Measurements from ENCODE around the gene NMNAT2. TPM values are rescaled to one million over a fixed set of nuclear protein-coding genes. Genes with fewer than 3 reads are reported as not detected.

The NMNAT2 gene
- total RNA-seq, 1 experiment from 2014 or later = 8.8 TPM

DNA sequence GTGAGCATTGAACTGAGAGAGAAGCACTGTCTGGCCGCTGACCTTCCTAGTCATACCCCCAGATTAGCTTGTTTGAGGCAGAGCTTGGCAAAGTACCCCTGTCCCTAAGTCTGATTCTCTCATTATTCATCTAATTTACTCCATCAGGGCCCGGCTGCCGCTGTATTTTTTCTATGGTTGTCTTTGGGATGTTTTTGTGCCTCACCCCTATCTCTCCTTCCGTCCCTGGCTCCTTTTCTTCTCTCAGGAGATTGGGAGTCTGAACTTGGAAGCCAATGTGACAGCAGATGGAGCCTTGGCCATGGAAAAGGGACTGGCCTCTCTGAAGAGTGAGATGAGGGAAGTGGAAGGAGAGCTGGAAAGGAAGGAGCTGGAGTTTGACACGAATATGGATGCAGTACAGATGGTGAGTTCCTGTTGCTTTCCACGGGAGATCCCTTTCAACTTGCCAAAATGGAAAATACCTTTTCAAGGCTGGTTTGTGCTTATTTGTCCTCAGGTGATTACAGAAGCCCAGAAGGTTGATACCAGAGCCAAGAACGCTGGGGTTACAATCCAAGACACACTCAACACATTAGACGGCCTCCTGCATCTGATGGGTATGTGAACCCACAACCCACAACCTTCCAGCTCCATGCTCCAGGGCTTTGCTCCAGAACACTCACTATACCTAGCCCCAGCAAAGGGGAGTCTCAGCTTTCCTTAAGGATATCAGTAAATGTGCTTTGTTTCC lies 178.2 kb downstream of the NMNAT2 start:
- no peak overlapping the region for H3K27ac Mint-ChIP-seq

DNA sequence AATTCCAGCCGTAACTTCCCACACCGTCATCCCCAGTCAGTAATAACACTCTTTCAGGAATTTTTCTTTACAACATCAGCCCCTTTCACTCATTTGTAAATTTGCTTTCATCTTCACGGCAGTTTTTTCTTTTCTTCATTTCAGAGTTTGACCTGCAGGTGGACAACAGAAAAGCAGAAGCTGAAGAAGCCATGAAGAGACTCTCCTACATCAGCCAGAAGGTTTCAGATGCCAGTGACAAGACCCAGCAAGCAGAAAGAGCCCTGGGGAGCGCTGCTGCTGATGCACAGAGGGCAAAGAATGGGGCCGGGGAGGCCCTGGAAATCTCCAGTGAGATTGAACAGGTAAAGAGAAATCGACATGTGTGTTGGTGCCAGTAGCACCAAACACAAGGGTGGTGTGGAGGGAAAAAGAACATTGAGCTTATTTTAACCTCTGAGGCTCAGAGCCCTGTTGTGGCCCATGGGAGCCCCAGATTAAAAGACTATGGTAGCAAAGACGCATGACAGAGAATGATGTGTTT lies 178.9 kb downstream of the NMNAT2 start:
- H3K4me3 Mint-ChIP-seq = no peak overlapping the region
- no peaks in the 10 kb centered on the region for H3K27me3 Mint-ChIP-seq (ENCODE audit: low read depth)
- no peak for DNase-seq (ENCODE audit: low spot score)
- CTCF ChIA-PET = interaction anchor here (1.2 to 1.3 kb wide), 2 partner anchors 11 to 39 kb away, joined by 3 to 5 read pairs; no protein-coding TSS in a partner anchor
- H3K4me1 Mint-ChIP-seq = peaks cover 21% of the 10 kb centered on the region
- ATAC-seq = no peak
- H3K9me3 Mint-ChIP-seq = no peaks in the 10 kb centered on the region
- POLR2A ChIA-PET = no interaction called here
- H3K27ac Mint-ChIP-seq = peak overlapping the region; percentile 3; the same call in 1 of the 2 replicates
- no peaks in the 10 kb centered on the region for H3K36me3 Mint-ChIP-seq
- TF ChIP-seq, protein P1, sequence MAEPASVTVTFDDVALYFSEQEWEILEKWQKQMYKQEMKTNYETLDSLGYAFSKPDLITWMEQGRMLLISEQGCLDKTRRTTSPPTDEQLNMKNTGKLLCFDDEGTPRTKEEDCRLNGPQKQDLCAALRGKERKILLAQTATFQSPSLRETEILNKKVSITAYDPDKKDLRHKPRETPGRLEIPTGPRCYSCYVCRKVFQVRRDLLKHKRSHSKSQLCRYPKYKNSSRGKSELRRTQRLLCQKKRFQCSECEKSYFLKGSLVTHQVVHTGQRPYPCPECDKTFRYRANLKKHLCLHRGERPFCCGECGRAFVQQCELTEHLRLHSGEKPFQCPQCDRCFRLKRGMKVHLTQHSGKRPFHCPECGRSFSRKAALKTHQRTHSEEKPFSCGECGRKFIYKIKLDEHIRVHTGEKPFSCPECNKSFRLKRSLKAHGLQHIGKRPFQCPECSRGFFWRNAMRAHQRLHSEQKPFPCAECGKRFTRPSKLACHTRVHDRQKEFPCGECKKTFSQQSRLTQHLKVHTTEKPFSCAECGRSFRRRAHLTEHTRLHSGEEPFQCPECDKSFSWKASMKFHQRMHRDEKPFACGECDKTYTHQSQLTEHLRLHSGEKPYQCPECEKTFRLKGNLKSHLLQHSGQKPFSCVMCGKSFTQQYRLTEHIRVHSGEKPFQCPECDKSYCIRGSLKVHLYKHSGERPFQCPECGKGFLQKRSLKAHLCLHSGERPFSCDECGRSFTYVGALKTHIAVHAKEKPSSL (CRISPR knock-in tag; conservative IDR thresholded peaks at IDR 0.05) = no peak
- TF ChIP-seq IRF1 (CRISPR knock-in tag; IDR thresholded peaks at IDR 0.05) (no peak), GTF2I (CRISPR knock-in tag; conservative IDR thresholded peaks at IDR 0.05) (no peak), ESRRA (CRISPR knock-in tag; IDR thresholded peaks at IDR 0.05; ENCODE audit: borderline replicate concordance) (no peak), ZNF121 (CRISPR knock-in tag; IDR thresholded peaks at IDR 0.05) (no peak), KAT7 (CRISPR knock-in tag; IDR thresholded peaks at IDR 0.05; ENCODE audit: borderline replicate concordance) (no peak), CREB1 (CRISPR knock-in tag; IDR thresholded peaks at IDR 0.05) (no peak), ZNF423 (CRISPR knock-in tag; IDR thresholded peaks at IDR 0.05) (no peak), JUN (CRISPR knock-in tag; IDR thresholded peaks at IDR 0.05) (no peak), CTCF (IDR thresholded peaks at IDR 0.05) (no peak), GABPB1 (CRISPR knock-in tag; IDR thresholded peaks at IDR 0.05) (no peak), E2F5 (CRISPR knock-in tag; IDR thresholded peaks at IDR 0.05) (no peak), RELA (CRISPR knock-in tag; IDR thresholded peaks at IDR 0.05; ENCODE audit: borderline replicate concordance) (no peak)
- TF ChIP-seq, protein P2, sequence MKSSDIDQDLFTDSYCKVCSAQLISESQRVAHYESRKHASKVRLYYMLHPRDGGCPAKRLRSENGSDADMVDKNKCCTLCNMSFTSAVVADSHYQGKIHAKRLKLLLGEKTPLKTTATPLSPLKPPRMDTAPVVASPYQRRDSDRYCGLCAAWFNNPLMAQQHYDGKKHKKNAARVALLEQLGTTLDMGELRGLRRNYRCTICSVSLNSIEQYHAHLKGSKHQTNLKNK (CRISPR knock-in tag; IDR thresholded peaks at IDR 0.05) = no peak
- TF ChIP-seq, protein P3, sequence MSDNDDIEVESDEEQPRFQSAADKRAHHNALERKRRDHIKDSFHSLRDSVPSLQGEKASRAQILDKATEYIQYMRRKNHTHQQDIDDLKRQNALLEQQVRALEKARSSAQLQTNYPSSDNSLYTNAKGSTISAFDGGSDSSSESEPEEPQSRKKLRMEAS (CRISPR knock-in tag; IDR thresholded peaks at IDR 0.05) = no peak
- TF ChIP-seq, protein P4, sequence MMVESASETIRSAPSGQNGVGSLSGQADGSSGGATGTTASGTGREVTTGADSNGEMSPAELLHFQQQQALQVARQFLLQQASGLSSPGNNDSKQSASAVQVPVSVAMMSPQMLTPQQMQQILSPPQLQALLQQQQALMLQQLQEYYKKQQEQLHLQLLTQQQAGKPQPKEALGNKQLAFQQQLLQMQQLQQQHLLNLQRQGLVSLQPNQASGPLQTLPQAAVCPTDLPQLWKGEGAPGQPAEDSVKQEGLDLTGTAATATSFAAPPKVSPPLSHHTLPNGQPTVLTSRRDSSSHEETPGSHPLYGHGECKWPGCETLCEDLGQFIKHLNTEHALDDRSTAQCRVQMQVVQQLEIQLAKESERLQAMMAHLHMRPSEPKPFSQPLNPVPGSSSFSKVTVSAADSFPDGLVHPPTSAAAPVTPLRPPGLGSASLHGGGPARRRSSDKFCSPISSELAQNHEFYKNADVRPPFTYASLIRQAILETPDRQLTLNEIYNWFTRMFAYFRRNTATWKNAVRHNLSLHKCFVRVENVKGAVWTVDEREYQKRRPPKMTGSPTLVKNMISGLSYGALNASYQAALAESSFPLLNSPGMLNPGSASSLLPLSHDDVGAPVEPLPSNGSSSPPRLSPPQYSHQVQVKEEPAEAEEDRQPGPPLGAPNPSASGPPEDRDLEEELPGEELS (CRISPR knock-in tag; IDR thresholded peaks at IDR 0.05) = no peak

More for the DNA sequence above, 178.2 kb downstream of the NMNAT2 start:
- H3K4me3 Mint-ChIP-seq = no peak overlapping the region
- ChIA-PET CTCF (interaction anchor here (1.2 to 1.3 kb wide), 2 partner anchors 12 to 38 kb away, joined by 3 to 5 read pairs; no protein-coding TSS in a partner anchor), POLR2A (no interaction called here)
- TF ChIP-seq HMGA2 (CRISPR knock-in tag; IDR thresholded peaks at IDR 0.05) = no peak
- TF ChIP-seq, protein P5, sequence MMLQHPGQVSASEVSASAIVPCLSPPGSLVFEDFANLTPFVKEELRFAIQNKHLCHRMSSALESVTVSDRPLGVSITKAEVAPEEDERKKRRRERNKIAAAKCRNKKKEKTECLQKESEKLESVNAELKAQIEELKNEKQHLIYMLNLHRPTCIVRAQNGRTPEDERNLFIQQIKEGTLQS (CRISPR knock-in tag; conservative IDR thresholded peaks at IDR 0.05) = no peak
- TF ChIP-seq, protein P6, sequence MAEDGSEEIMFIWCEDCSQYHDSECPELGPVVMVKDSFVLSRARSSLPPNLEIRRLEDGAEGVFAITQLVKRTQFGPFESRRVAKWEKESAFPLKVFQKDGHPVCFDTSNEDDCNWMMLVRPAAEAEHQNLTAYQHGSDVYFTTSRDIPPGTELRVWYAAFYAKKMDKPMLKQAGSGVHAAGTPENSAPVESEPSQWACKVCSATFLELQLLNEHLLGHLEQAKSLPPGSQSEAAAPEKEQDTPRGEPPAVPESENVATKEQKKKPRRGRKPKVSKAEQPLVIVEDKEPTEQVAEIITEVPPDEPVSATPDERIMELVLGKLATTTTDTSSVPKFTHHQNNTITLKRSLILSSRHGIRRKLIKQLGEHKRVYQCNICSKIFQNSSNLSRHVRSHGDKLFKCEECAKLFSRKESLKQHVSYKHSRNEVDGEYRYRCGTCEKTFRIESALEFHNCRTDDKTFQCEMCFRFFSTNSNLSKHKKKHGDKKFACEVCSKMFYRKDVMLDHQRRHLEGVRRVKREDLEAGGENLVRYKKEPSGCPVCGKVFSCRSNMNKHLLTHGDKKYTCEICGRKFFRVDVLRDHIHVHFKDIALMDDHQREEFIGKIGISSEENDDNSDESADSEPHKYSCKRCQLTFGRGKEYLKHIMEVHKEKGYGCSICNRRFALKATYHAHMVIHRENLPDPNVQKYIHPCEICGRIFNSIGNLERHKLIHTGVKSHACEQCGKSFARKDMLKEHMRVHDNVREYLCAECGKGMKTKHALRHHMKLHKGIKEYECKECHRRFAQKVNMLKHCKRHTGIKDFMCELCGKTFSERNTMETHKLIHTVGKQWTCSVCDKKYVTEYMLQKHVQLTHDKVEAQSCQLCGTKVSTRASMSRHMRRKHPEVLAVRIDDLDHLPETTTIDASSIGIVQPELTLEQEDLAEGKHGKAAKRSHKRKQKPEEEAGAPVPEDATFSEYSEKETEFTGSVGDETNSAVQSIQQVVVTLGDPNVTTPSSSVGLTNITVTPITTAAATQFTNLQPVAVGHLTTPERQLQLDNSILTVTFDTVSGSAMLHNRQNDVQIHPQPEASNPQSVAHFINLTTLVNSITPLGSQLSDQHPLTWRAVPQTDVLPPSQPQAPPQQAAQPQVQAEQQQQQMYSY (CRISPR knock-in tag; IDR thresholded peaks at IDR 0.05) = peak; percentile 50
- peaks cover 15% of the 10 kb centered on the region for H3K4me1 Mint-ChIP-seq
- no peak for DNase-seq (ENCODE audit: low spot score)
- H3K27me3 Mint-ChIP-seq (ENCODE audit: low read depth) = no peaks in the 10 kb centered on the region
- H3K36me3 Mint-ChIP-seq = no peaks in the 10 kb centered on the region
- no peaks in the 10 kb centered on the region for H3K9me3 Mint-ChIP-seq
- no peak for ATAC-seq
